OCI-LY1 (cell line): ENCODE measurements around the gene ASTL.

Source experiments
- H2AFZ ChIP-seq: fragments of 200-600 bp; sonication (generic), shearing (Covaris generic); 2 replicates; pipeline ENCODE4 v1.6.0; 2014; ENCODE audit warnings: antibody characterized with exemption, mild to moderate bottlenecking, low read length
- H3F3A ChIP-seq: fragments of 200-600 bp; sonication (generic), shearing (Covaris generic); 2 replicates; pipeline ENCODE4 v1.6.0; 2014; ENCODE audit warnings: mild to moderate bottlenecking, antibody characterized with exemption, low read length, moderate library complexity; ENCODE audit not compliant: insufficient read depth
- H3K27ac ChIP-seq: fragments of 200-600 bp; sonication (generic); 2 replicates; pipeline ENCODE4 v1.5.1; 2014; ENCODE audit warnings: low read length, mixed run types, mild to moderate bottlenecking, low read depth; ENCODE audit not compliant: poor library complexity, severe bottlenecking
- H3K27me3 ChIP-seq: fragments of 200-600 bp; sonication (generic); 2 replicates; pipeline ENCODE4 v1.6.0; 2014; ENCODE audit warnings: antibody characterized with exemption, mild to moderate bottlenecking, low read length, moderate library complexity; ENCODE audit not compliant: insufficient read depth
- H3K36me3 ChIP-seq: fragments of 200-600 bp; sonication (generic); 2 replicates; pipeline ENCODE4 v1.6.1; 2014; ENCODE audit warnings: mild to moderate bottlenecking, antibody characterized with exemption, low read length, moderate library complexity, mixed read lengths; ENCODE audit not compliant: insufficient read depth
- H3K4me1 ChIP-seq: fragments of 200-600 bp; sonication (generic); 2 replicates; pipeline ENCODE4 v1.5.1; 2014; ENCODE audit warnings: mild to moderate bottlenecking, low read length, moderate library complexity; ENCODE audit not compliant: insufficient read depth, severe bottlenecking
- H3K4me2 ChIP-seq: fragments of 200-600 bp; sonication (generic), shearing (Covaris generic); 2 replicates; pipeline ENCODE4 v1.6.1; 2014; ENCODE audit warnings: low read length
- H3K4me3 ChIP-seq: fragments of 200-600 bp; sonication (generic); 2 replicates; pipeline ENCODE4 v1.5.1; 2014; ENCODE audit warnings: low read length, low read depth, mild to moderate bottlenecking, mixed read lengths; ENCODE audit not compliant: poor library complexity, severe bottlenecking
- H3K79me2 ChIP-seq: fragments of 200-600 bp; shearing (Covaris generic); 2 replicates; pipeline ENCODE4 v1.6.1; 2016; ENCODE audit warnings: mixed run types, low read length, mixed read lengths; ENCODE audit not compliant: insufficient read depth
- H3K9ac ChIP-seq: fragments of 200-600 bp; sonication (generic), shearing (Covaris generic); 2 replicates; pipeline ENCODE4 v1.6.1; 2014; ENCODE audit warnings: mild to moderate bottlenecking, low read length, mixed read lengths
- H3K9me2 ChIP-seq: fragments of 200-600 bp; sonication (generic), shearing (Covaris generic); 2 replicates; pipeline ENCODE4 v1.6.1; 2014; ENCODE audit warnings: low read depth, mild to moderate bottlenecking, low read length, mixed read lengths
- H3K9me3 ChIP-seq: fragments of 200-600 bp; shearing (Covaris generic); 2 replicates; pipeline ENCODE4 v1.6.1; 2014; ENCODE audit warnings: low read length, mixed read lengths
- H4K20me1 ChIP-seq: fragments of 200-600 bp; sonication (generic), shearing (Covaris generic); 2 replicates; pipeline ENCODE4 v1.6.0; 2016; ENCODE audit warnings: mild to moderate bottlenecking, low read length; ENCODE audit not compliant: insufficient read depth
- EZH2 ChIP-seq: fragments of 200-600 bp; sonication (generic), shearing (Covaris generic); IDR thresholded peaks from 2 replicates; pipeline ENCODE4 v1.8.0; 2017; ENCODE audit warnings: borderline replicate concordance, mixed run types, mild to moderate bottlenecking, antibody characterized with exemption, low read length, moderate library complexity, mixed read lengths
- TF ChIP-seq, protein P1 (sequence below): fragments of 200-600 bp; sonication (generic), shearing (Covaris generic); IDR thresholded peaks from 2 replicates; pipeline ENCODE4 v1.5.1; 2017; ENCODE audit warnings: mild to moderate bottlenecking, antibody characterized with exemption, low read length, moderate library complexity, mixed read lengths

Gene ASTL

DNA sequence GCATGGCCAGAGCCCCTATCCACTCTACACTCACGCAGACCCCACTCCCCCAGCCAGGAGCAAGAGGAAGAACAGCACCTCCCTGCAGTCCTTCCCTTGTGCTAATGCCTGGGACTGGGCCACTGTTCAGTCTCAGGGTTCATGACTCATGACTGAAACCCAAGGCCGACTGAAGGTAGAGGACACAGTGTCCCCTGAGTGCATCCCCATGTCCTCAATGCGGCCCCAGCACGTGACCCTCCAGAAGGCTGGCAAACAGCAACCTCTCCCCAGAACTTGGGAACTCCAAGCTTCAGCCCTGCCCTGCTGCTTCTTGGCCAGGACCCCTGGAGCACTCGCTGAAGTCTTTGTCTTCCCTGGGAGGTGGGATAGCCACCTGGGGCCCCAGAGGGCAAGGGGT is 15.9 kb downstream of the ASTL start:
- Histone ChIP-seq H2AFZ (no peak overlapping the region), H3K27ac (no peak overlapping the region), H3K27me3 (peaks cover 17% of the 10 kb centered on the region), H4K20me1 (no peaks in the 10 kb centered on the region), H3K36me3 (no peaks in the 10 kb centered on the region), H3K4me3 (no peak overlapping the region), H3K9me2 (no peaks in the 10 kb centered on the region), H3K4me2 (no peak overlapping the region), H3F3A (no peaks in the 10 kb centered on the region), H3K4me1 (peaks cover 5% of the 10 kb centered on the region), H3K9me3 (no peaks in the 10 kb centered on the region), H3K9ac (no peak overlapping the region), H3K79me2 (no peaks in the 10 kb centered on the region)
- TF ChIP-seq EZH2 = no peak
- TF ChIP-seq, protein P1, sequence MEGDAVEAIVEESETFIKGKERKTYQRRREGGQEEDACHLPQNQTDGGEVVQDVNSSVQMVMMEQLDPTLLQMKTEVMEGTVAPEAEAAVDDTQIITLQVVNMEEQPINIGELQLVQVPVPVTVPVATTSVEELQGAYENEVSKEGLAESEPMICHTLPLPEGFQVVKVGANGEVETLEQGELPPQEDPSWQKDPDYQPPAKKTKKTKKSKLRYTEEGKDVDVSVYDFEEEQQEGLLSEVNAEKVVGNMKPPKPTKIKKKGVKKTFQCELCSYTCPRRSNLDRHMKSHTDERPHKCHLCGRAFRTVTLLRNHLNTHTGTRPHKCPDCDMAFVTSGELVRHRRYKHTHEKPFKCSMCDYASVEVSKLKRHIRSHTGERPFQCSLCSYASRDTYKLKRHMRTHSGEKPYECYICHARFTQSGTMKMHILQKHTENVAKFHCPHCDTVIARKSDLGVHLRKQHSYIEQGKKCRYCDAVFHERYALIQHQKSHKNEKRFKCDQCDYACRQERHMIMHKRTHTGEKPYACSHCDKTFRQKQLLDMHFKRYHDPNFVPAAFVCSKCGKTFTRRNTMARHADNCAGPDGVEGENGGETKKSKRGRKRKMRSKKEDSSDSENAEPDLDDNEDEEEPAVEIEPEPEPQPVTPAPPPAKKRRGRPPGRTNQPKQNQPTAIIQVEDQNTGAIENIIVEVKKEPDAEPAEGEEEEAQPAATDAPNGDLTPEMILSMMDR = no peak

DNA sequence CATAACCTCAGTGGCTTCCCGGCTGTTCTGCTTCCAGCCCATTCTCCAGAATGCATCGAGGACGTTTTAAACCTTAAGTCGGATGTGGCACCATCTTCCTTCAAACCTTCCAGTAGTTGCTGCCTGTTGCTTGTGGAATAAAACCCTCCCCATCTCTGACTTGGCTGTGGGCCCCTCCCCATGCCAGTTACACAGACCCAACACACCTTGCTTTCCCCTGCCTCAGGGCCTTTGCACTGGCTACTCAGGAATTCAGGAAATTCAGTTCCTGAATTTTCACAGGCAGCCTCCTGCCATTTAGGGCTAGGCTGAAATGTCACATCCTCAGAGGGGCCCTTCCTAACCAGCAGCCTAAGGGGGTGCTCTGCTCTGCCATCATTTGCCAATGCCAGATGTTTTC is 16.9 kb downstream of the ASTL start:
- Histone ChIP-seq H4K20me1 (no peaks in the 10 kb centered on the region), H3K36me3 (no peaks in the 10 kb centered on the region), H3K9me2 (no peaks in the 10 kb centered on the region), H3K79me2 (no peaks in the 10 kb centered on the region), H3K27me3 (peaks cover 17% of the 10 kb centered on the region), H3F3A (no peaks in the 10 kb centered on the region), H3K27ac (no peak overlapping the region), H2AFZ (no peak overlapping the region), H3K9me3 (no peaks in the 10 kb centered on the region), H3K9ac (no peak overlapping the region), H3K4me2 (no peak overlapping the region), H3K4me1 (peaks cover 8% of the 10 kb centered on the region), H3K4me3 (no peak overlapping the region)
- no peak for TF ChIP-seq EZH2
- TF ChIP-seq, protein P1 = no peak

DNA sequence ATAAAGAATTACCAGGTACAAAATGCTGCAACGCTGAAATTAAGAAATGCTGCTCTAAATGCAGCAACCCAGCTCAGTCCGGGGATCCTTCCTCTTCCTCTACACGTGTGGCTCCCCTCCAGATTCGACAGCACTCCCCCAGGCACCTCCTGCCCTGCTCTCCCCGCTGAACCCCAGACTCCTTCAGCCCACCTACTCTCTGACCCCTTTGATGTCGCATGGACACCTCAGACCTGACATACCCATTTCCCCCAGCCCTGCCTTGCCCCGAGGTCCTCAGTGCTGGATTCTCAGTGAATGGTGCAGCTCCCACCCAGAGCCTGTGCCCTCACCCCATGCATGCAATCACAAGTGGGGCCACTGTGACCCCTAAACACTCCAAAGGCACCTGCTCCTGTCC is 17.3 kb downstream of the ASTL start:
- H3K9ac ChIP-seq = no peak overlapping the region
- no peak overlapping the region for H2AFZ ChIP-seq

More for the DNA sequence above, 17.3 kb downstream of the ASTL start:
- Histone ChIP-seq H3K9me3 (no peaks in the 10 kb centered on the region), H3K4me3 (no peak overlapping the region), H3F3A (no peaks in the 10 kb centered on the region), H3K27me3 (peaks cover 17% of the 10 kb centered on the region), H3K9me2 (no peaks in the 10 kb centered on the region), H4K20me1 (no peaks in the 10 kb centered on the region), H3K4me1 (peaks cover 8% of the 10 kb centered on the region), H3K36me3 (no peaks in the 10 kb centered on the region), H3K4me2 (no peak overlapping the region), H3K79me2 (no peaks in the 10 kb centered on the region), H3K27ac (no peak overlapping the region)
- TF ChIP-seq EZH2 = no peak
- TF ChIP-seq, protein P1 = no peak
